ENCODE data around the gene GPR108. TPM values are rescaled to one million over a fixed set of nuclear protein-coding genes. Genes with fewer than 3 reads are reported as not detected.

Gene GPR108
- total RNA-seq, 1 experiment from 2014 or later, result 36.4 TPM

GRCh38 chr19:6712231-6712630 is 25.1 kb downstream of the GPR108 start:
- POLR2A ChIA-PET (ENCODE audit: low non-redundant PET), result no interaction called here
- no TSS peak for BruUV-seq (replicated peaks)
- CTCF ChIA-PET, result no interaction called here

DNA sequence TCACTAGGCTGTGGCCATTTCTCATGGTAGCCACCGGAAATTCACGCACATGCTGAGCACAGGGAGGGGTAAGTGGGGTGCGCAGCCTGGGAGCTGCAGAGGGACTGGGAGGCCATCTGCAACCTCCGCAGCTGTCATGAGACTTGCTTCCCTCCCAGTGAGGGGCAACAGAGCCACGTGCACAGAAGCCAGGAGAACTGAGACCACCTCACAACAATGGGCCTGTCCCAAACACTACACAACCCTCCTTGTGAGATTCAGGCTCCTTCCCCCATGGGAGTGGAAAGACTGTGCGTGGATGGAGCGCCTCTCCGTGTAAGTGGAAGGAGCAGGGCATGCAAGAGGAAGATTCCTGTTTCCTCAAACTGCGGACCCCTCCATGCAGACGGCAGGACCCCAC is 25.8 kb downstream of the GPR108 start:
- no peaks in the 10 kb centered on the region for H3K9me3 ChIP-seq (ENCODE audit: low read depth, low read length, poor library complexity, severe bottlenecking)
- no peak overlapping the region for H3K27ac ChIP-seq (ENCODE audit: low read depth, low read length, poor library complexity, severe bottlenecking)
- H3K27me3 ChIP-seq (replicated peaks; ENCODE audit: insufficient read depth, low read depth, low read length, poor library complexity), result peaks cover 4% of the 10 kb centered on the region
- TF ChIP-seq CTCF (conservative IDR thresholded peaks at IDR 0.05; ENCODE audit: low read depth, low read length), result no peak
- CTCF ChIA-PET, result no interaction called here
- no peak for DNase-seq (ENCODE audit: low spot score)
- no peaks in the 10 kb centered on the region for H3K36me3 ChIP-seq (ENCODE audit: insufficient read depth, low read length, poor library complexity, severe bottlenecking)
- intact Hi-C loops (cut with micrococcal nuclease; ENCODE audit: unreplicated experiment), result no loop called here
- BruUV-seq (replicated peaks), result no TSS peak
- POLR2A ChIA-PET (ENCODE audit: low non-redundant PET), result no interaction called here
- H3K4me3 ChIP-seq (ENCODE audit: low read depth, low read length, poor library complexity, severe bottlenecking), result no peak overlapping the region
- no peaks in the 10 kb centered on the region for H3K4me1 ChIP-seq (ENCODE audit: insufficient read depth, low read length, poor library complexity, severe bottlenecking)

More at GRCh38 chr19:6712231-6712630, 25.1 kb downstream of the GPR108 start:
- TF ChIP-seq EZH2 (IDR thresholded peaks at IDR 0.05; ENCODE audit: borderline replicate concordance, low read depth, low read length, poor library complexity, severe bottlenecking) (no peak), CTCF (conservative IDR thresholded peaks at IDR 0.05; ENCODE audit: low read depth, low read length) (no peak)
- Histone ChIP-seq H3K4me1 (ENCODE audit: insufficient read depth, low read length, poor library complexity, severe bottlenecking) (no peaks in the 10 kb centered on the region), H3K27ac (ENCODE audit: low read depth, low read length, poor library complexity, severe bottlenecking) (no peak overlapping the region), H3K9me3 (ENCODE audit: low read depth, low read length, poor library complexity, severe bottlenecking) (no peaks in the 10 kb centered on the region), H3K4me3 (ENCODE audit: low read depth, low read length, poor library complexity, severe bottlenecking) (no peak overlapping the region), H3K36me3 (ENCODE audit: insufficient read depth, low read length, poor library complexity, severe bottlenecking) (no peaks in the 10 kb centered on the region), H3K27me3 (replicated peaks; ENCODE audit: insufficient read depth, low read depth, low read length, poor library complexity) (peaks cover 4% of the 10 kb centered on the region)
- no peak for DNase-seq (ENCODE audit: low spot score)
- intact Hi-C loops (cut with micrococcal nuclease; ENCODE audit: unreplicated experiment), result no loop called here

DNA sequence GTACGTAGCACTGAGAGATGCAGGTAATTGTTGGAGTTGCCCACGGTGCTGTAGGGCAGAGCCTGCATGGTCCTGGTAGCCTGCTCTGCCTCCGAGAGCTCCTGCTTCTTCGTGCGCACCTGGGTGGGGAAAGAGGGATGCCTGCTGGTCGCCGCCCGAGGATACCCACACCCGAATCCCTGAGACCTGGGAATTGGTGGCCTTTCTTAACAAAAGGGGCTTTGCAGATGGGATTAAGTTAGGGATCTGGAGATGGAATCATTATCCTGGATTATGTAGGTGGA is 26.4 kb downstream of the GPR108 start:
- intact Hi-C loops (cut with micrococcal nuclease; ENCODE audit: unreplicated experiment), result no loop called here
- no peak overlapping the region for H3K4me3 ChIP-seq (ENCODE audit: low read depth, low read length, poor library complexity, severe bottlenecking)
- no peaks in the 10 kb centered on the region for H3K4me1 ChIP-seq (ENCODE audit: insufficient read depth, low read length, poor library complexity, severe bottlenecking)
- no peak overlapping the region for H3K27ac ChIP-seq (ENCODE audit: low read depth, low read length, poor library complexity, severe bottlenecking)
- TF ChIP-seq EZH2 (IDR thresholded peaks at IDR 0.05; ENCODE audit: borderline replicate concordance, low read depth, low read length, poor library complexity, severe bottlenecking), result no peak
- no peak for TF ChIP-seq CTCF (conservative IDR thresholded peaks at IDR 0.05; ENCODE audit: low read depth, low read length)
- no TSS peak for BruUV-seq (replicated peaks)
- H3K27me3 ChIP-seq (replicated peaks; ENCODE audit: insufficient read depth, low read depth, low read length, poor library complexity), result peaks cover 4% of the 10 kb centered on the region
- ChIA-PET CTCF (no interaction called here), POLR2A (ENCODE audit: low non-redundant PET) (no interaction called here)
- no peaks in the 10 kb centered on the region for H3K9me3 ChIP-seq (ENCODE audit: low read depth, low read length, poor library complexity, severe bottlenecking)
- DNase-seq (ENCODE audit: low spot score), result no peak
- no peaks in the 10 kb centered on the region for H3K36me3 ChIP-seq (ENCODE audit: insufficient read depth, low read length, poor library complexity, severe bottlenecking)
